C4-2B (cell line): Measurements from ENCODE around the gene MS4A6E.
A peak's percentile ranks its signal among the peaks of the same experiment; 100 is the strongest.

Experiments
- ZFX ChIP-seq: fragments of 450-650 bp; IDR thresholded peaks from 2 replicates; pipeline ENCODE4 v1.6.1; 2017
- TF ChIP-seq, protein P1 (sequence below): fragments of 450-650 bp; conservative IDR thresholded peaks from 2 replicates; pipeline ENCODE4 v1.5.1; 2017; ENCODE audit warnings: mild to moderate bottlenecking

DNA sequence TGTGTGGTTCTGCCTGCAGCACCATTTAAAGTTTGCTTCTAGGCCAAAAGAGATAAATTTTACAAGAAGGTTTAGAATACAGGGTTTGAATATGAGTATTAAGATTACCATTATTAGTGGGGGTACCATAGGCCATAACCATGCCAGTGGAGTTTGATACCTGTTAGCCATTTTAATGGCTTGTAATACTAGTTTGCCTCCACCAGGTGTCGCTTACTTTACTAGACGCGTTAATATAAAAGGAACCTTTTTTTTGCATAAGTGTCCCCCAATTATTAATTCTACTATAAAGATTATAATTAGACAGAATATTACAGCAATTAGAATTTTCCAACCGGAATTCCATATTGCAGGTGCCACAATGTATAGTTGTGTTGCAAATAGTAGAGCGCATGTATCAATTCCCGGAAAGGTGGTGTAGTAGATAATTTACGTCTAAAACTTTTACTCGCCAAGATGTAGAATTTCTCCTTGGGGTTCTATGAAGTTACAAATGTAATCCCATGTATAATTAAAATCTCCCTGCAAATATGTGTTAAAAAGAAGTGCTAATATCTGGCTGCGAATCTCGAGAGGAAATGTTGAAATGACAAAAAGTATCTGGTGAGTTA, 16.1 kb downstream of the MS4A6E start:
- TF ChIP-seq, protein P1, sequence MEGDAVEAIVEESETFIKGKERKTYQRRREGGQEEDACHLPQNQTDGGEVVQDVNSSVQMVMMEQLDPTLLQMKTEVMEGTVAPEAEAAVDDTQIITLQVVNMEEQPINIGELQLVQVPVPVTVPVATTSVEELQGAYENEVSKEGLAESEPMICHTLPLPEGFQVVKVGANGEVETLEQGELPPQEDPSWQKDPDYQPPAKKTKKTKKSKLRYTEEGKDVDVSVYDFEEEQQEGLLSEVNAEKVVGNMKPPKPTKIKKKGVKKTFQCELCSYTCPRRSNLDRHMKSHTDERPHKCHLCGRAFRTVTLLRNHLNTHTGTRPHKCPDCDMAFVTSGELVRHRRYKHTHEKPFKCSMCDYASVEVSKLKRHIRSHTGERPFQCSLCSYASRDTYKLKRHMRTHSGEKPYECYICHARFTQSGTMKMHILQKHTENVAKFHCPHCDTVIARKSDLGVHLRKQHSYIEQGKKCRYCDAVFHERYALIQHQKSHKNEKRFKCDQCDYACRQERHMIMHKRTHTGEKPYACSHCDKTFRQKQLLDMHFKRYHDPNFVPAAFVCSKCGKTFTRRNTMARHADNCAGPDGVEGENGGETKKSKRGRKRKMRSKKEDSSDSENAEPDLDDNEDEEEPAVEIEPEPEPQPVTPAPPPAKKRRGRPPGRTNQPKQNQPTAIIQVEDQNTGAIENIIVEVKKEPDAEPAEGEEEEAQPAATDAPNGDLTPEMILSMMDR: peak; percentile 86
- TF ChIP-seq ZFX: no peak
